GM12891 (cell line): ENCODE results near the gene ADA.

ENCODE experiments used
- PAX5 ChIP-seq: IDR thresholded peaks from 2 replicates; pipeline ENCODE4 v1.6.1; 2011; ENCODE audit warnings: low read length, moderate library complexity, mild to moderate bottlenecking; ENCODE audit not compliant: insufficient read depth, severe bottlenecking
- POLR2A ChIP-seq: IDR thresholded peaks from 2 replicates; pipeline ENCODE4 v1.6.1; 2011; ENCODE audit warnings: low read depth, low read length, control low read depth
- POLR2AphosphoS5 ChIP-seq: IDR thresholded peaks from 2 replicates; pipeline ENCODE4 v1.6.1; 2011; ENCODE audit warnings: low read depth, low read length, control low read depth
- SPI1 ChIP-seq: IDR thresholded peaks from 2 replicates; pipeline ENCODE4 v1.6.1; 2011; ENCODE audit warnings: low read depth, low read length, control low read depth
- TAF1 ChIP-seq: IDR thresholded peaks from 2 replicates; pipeline ENCODE4 v1.6.1; 2011; ENCODE audit warnings: low read depth, low read length, control low read depth

DNA sequence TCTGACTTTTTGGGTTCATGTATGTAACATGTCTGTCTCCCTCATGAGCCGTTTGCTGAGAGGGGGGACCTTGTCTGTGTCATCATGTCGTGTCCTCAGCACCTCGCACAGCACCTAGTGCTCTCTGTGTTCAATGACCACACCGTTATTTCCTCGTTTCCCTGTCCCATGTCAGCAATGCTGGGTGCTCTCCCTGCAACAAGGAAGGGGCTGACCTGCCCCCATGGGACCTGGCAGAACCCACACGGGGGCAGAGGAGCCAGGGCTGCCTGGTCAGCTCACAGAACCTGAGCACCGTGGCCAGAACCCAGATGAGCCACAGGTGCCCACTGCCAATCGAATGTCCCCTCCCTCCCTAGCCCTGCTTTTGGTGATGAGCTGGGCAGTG, 7.3 kb downstream of the ADA start:
- TF ChIP-seq POLR2AphosphoS5 = no peak
- no peak for TF ChIP-seq POLR2A
- no peak for TF ChIP-seq SPI1
- TF ChIP-seq PAX5 = no peak
- no peak for TF ChIP-seq TAF1
